SK-N-SH treated with all-trans-retinoic acid at 6 μM for 48 hours (cell line): ENCODE results near the gene ROBO1.

Experiments used
- CSDC2 ChIP-seq: fragments of 250-450 bp; sonication (Bioruptor Pico); IDR thresholded peaks from 2 replicates; pipeline ENCODE4 v1.5.0; 2020; ENCODE audit warnings: mild to moderate bottlenecking, moderate library complexity
- CSRNP3 ChIP-seq: fragments of 250-450 bp; sonication (Bioruptor Pico); IDR thresholded peaks from 2 replicates; pipeline ENCODE4 v1.5.1; 2021; ENCODE audit warnings: mild to moderate bottlenecking, moderate library complexity
- ESRRG ChIP-seq: fragments of 250-450 bp; sonication (Bioruptor Pico); IDR thresholded peaks from 2 replicates; pipeline ENCODE4 v1.6.1; 2021; ENCODE audit warnings: mild to moderate bottlenecking
- PATZ1 ChIP-seq: fragments of 250-450 bp; sonication (Bioruptor Pico); IDR thresholded peaks from 2 replicates; pipeline ENCODE4 v1.8.0; 2020; ENCODE audit warnings: mild to moderate bottlenecking, moderate library complexity, borderline replicate concordance
- POU6F1 ChIP-seq: fragments of 250-450 bp; sonication (Bioruptor Pico); IDR thresholded peaks from 2 replicates; pipeline ENCODE4 v1.8.0; 2021; ENCODE audit warnings: low read depth, mild to moderate bottlenecking, moderate library complexity, borderline replicate concordance
- RARB ChIP-seq: fragments of 250-450 bp; sonication (Bioruptor Pico); IDR thresholded peaks from 2 replicates; pipeline ENCODE4 v1.8.0; 2021; ENCODE audit warnings: mild to moderate bottlenecking, moderate library complexity
- TSHZ2 ChIP-seq: fragments of 250-450 bp; sonication (Bioruptor Pico); IDR thresholded peaks from 2 replicates; pipeline ENCODE4 v1.5.0; 2020; ENCODE audit warnings: mild to moderate bottlenecking, moderate library complexity
- ZC3H10 ChIP-seq: fragments of 250-450 bp; sonication (Bioruptor Pico); IDR thresholded peaks from 2 replicates; pipeline ENCODE4 v1.5.1; 2021; ENCODE audit warnings: mild to moderate bottlenecking, moderate library complexity
- ZFP3 ChIP-seq: fragments of 250-450 bp; sonication (Bioruptor Pico); IDR thresholded peaks from 2 replicates; pipeline ENCODE4 v1.5.0; 2020; ENCODE audit warnings: mild to moderate bottlenecking, moderate library complexity
- ZNF8 ChIP-seq: fragments of 450-650 bp; formaldehyde crosslinking; IDR thresholded peaks from 2 replicates; pipeline ENCODE4 v1.5.0; 2020; ENCODE audit warnings: mild to moderate bottlenecking, moderate library complexity

GRCh38 chr3:79314962-79315361 is 452.8 kb downstream of the ROBO1 start:
- TF ChIP-seq POU6F1 (CRISPR knock-in tag) (no peak), ESRRG (CRISPR knock-in tag) (no peak), ZC3H10 (no peak), ZFP3 (CRISPR knock-in tag) (no peak), RARB (CRISPR knock-in tag) (no peak), CSRNP3 (CRISPR knock-in tag) (no peak), ZNF8 (CRISPR knock-in tag) (no peak), CSDC2 (CRISPR knock-in tag) (no peak), PATZ1 (CRISPR knock-in tag) (no peak), TSHZ2 (CRISPR knock-in tag) (no peak)
